HG02943 (cell line): ENCODE data around the gene BIRC7.
"Not testable (repeated sequence)": the region's sequence is repeated elsewhere in the genome, so short reads cannot be mapped to it uniquely, and the experiment has no call there.

ENCODE experiments used
- ATAC-seq: cut with Tn5 transposase; IDR thresholded peaks from one replicate; pipeline ENCODE4 v1.9.1; 2021; ENCODE audit warnings: mild to moderate bottlenecking, low read depth, moderate library complexity; ENCODE audit not compliant: unreplicated experiment

The BIRC7 gene

GRCh38 chr20:63246490-63247288 is 11.0 kb downstream of the BIRC7 start:
- no peak for ATAC-seq

GRCh38 chr20:63247671-63248228 is 12.0 kb downstream of the BIRC7 start:
- ATAC-seq = no peak

GRCh38 chr20:63248835-63249591 is 13.3 kb downstream of the BIRC7 start:
- ATAC-seq = no peak

GRCh38 chr20:63249891-63250290 is 14.2 kb downstream of the BIRC7 start:
- no peak for ATAC-seq

- ATAC-seq = not testable (repeated sequence)
These were observed 15.6 kb downstream of the BIRC7 start for GRCh38 chr20:63251350-63251749.

- no peak for ATAC-seq
These were observed 16.6 kb downstream of the BIRC7 start for GRCh38 chr20:63252284-63252711.

GRCh38 chr20:63253065-63253437 is 17.3 kb downstream of the BIRC7 start:
- ATAC-seq = no peak

GRCh38 chr20:63253438-63254231 is 17.9 kb downstream of the BIRC7 start:
- ATAC-seq = no peak

- ATAC-seq = no peak
These were observed 18.5 kb downstream of the BIRC7 start, which contains the start of gene NKAIN4 for GRCh38 chr20:63254232-63254605. Gene NKAIN4, minus strand, starts transcription at chr20:63254463. Its CDS starts 13 bp downstream, at chr20:63254450.

GRCh38 chr20:63254606-63255384 is 19.1 kb downstream of the BIRC7 start:
- ATAC-seq = no peak

- no peak for ATAC-seq
These were observed 20.4 kb downstream of the BIRC7 start for GRCh38 chr20:63255931-63256704.

- no peak for ATAC-seq
These were observed 21.2 kb downstream of the BIRC7 start for GRCh38 chr20:63256954-63257353.

GRCh38 chr20:63257629-63258028 is 21.9 kb downstream of the BIRC7 start:
- no peak for ATAC-seq

GRCh38 chr20:63258781-63259180 is 23.1 kb downstream of the BIRC7 start:
- no peak for ATAC-seq

- ATAC-seq = no peak
These were observed 24.2 kb downstream of the BIRC7 start for GRCh38 chr20:63259734-63260460.

- ATAC-seq = no peak
These were observed 24.8 kb downstream of the BIRC7 start for GRCh38 chr20:63260521-63260920.

- ATAC-seq = no peak
These were observed 25.5 kb downstream of the BIRC7 start for GRCh38 chr20:63261060-63261794.
